ENCODE results near the gene R3HDM2.

The R3HDM2 gene

DNA sequence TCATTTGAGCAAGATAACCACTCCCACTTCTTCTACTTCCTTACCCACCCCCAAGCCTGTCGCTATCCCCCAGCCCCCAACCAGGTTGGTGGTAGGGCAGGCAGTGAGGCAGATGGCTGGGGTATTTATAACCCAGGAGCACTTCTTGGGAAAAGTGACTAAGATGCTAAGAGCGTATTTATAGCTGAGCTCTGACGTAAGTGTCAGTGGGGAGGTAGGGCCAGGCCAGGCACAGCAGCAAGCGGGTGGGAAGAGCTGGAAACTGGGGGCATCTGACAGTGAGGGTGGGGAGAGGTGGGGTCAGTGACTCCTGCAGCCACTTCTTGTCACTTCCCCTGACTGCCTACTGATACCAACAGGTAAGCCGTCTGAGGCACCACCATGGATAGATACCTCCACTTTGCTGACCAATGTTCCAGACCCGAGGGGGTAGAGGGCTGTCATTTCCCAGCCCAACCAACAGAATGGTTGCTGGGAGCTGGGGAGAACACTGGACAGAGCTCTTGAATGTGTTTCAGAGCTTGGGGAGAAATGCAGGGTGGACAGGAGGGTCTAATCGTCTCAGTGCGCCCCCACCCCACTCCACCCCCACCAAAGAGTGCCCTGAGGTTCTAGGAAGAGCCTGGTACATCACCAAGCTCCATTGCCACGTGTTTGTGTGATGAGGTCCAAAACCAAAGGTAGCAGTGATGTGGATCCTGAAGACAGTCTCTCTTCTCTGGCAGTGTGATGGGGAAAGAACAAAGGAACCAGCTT is 21.5 kb upstream of the R3HDM2 start:
- Histone ChIP-seq H3K27ac (replicated peaks; ENCODE audit: low read length) (no peak overlapping the region), H4K8ac (ENCODE audit: low read depth, low read length) (no peak overlapping the region), H2AFZ (ENCODE audit: low read length) (peak overlapping the region; percentile 64), H3K4me2 (ENCODE audit: insufficient read depth, low read length, poor library complexity, severe bottlenecking) (no peak overlapping the region), H4K91ac (ENCODE audit: low read depth, low read length, poor library complexity) (no peak overlapping the region), H2AK5ac (ENCODE audit: low read depth, low read length) (no peak overlapping the region), H3K4ac (ENCODE audit: low read length) (no peak overlapping the region), H3K79me1 (ENCODE audit: low read depth, low read length) (peaks cover 2% of the 10 kb centered on the region), H3K9ac (ENCODE audit: low read depth, low read length, poor library complexity) (no peak overlapping the region), H3K18ac (ENCODE audit: low read length) (no peak overlapping the region), H3K36me3 (replicated peaks in 1 of 2; ENCODE audit: control insufficient read depth in 2 of 2, insufficient read depth in 2 of 2, low read length in 2 of 2) (no peaks in the 10 kb centered on the region), H2BK5ac (ENCODE audit: low read length) (no peak overlapping the region), H2BK120ac (ENCODE audit: low read depth, low read length) (no peak overlapping the region), H2BK15ac (ENCODE audit: low read length) (no peak overlapping the region), H3K23ac (ENCODE audit: low read depth, low read length, poor library complexity) (peak overlapping the region; percentile 3), H3K4me1 (ENCODE audit: control insufficient read depth in 2 of 2, insufficient read depth in 1 of 2, low read depth in 1 of 2, low read length in 2 of 2) (peaks cover 16% of the 10 kb centered on the region in 2 donors), H3K27me3 (ENCODE audit: control insufficient read depth in 3 of 3, insufficient read depth in 3 of 3, low read depth in 1 of 3, low read length in 3 of 3) (peaks cover 0 to 11% (median 5%) of the 10 kb centered on the region in 3 experiments), H3K9me3 (replicated peaks in 1 of 2; ENCODE audit: control insufficient read depth in 2 of 2, insufficient read depth in 1 of 2, low read depth in 1 of 2, low read length in 2 of 2) (no peaks in the 10 kb centered on the region), H3K4me3 (ENCODE audit: low read length in 2 of 2) (no peak overlapping the region), H3K14ac (ENCODE audit: low read length) (no peak overlapping the region), H2BK12ac (ENCODE audit: low read length) (no peak overlapping the region)
- no CpG with 5 or more reads among the region's 9 CpGs for WGBS, 2 donors (ENCODE audit: extremely low coverage in 2 of 2, insufficient read length in 2 of 2, insufficient replicate concordance in 1 of 2)
- no peak for DNase-seq (ENCODE audit: low spot score)

DNA sequence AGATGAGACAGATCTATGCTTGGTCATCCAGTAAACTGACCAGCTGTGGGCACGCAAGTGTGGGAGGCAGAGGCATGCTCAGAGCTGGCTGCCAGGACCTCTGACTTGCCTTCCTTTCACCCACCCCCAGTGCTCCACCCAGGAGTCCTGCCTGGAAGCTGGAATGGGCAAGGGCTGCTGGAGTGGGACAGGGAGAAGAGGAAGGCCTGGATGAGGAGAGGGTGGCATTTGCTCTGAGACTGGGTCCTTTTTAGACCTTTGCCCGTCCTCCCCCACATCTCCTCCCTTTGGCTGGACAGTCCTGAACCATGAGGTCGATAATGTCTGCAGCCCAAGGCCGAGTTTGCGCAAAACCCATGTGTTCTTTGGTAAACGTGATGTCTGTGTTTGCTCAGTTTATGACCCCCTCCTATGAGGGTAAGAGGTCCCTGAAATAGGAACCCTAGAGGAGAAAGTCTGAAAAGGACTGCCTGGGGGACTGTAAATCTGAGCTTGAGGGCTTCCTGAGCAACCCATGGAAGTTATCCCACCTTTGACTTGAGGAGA is 20.5 kb upstream of the R3HDM2 start:
- Histone ChIP-seq H2BK15ac (ENCODE audit: low read length) (no peak overlapping the region), H3K27ac (replicated peaks; ENCODE audit: low read length) (no peak overlapping the region), H3K9ac (ENCODE audit: low read depth, low read length, poor library complexity) (no peak overlapping the region), H3K14ac (ENCODE audit: low read length) (no peak overlapping the region), H2BK5ac (ENCODE audit: low read length) (no peak overlapping the region), H3K4me2 (ENCODE audit: insufficient read depth, low read length, poor library complexity, severe bottlenecking) (no peak overlapping the region), H3K79me1 (ENCODE audit: low read depth, low read length) (peaks cover 2% of the 10 kb centered on the region), H4K8ac (ENCODE audit: low read depth, low read length) (no peak overlapping the region), H3K18ac (ENCODE audit: low read length) (no peak overlapping the region), H3K23ac (ENCODE audit: low read depth, low read length, poor library complexity) (no peak overlapping the region), H2AK5ac (ENCODE audit: low read depth, low read length) (no peak overlapping the region), H3K27me3 (ENCODE audit: control insufficient read depth in 3 of 3, insufficient read depth in 3 of 3, low read depth in 1 of 3, low read length in 3 of 3) (peaks cover 0 to 11% (median 5%) of the 10 kb centered on the region in 3 experiments), H2BK120ac (ENCODE audit: low read depth, low read length) (no peak overlapping the region), H4K91ac (ENCODE audit: low read depth, low read length, poor library complexity) (no peak overlapping the region), H2AFZ (ENCODE audit: low read length) (no peak overlapping the region), H3K4me1 (ENCODE audit: control insufficient read depth in 2 of 2, insufficient read depth in 1 of 2, low read depth in 1 of 2, low read length in 2 of 2) (peaks cover 16% of the 10 kb centered on the region in 2 donors), H3K4ac (ENCODE audit: low read length) (no peak overlapping the region), H2BK12ac (ENCODE audit: low read length) (no peak overlapping the region), H3K4me3 (ENCODE audit: low read length in 2 of 2) (no peak overlapping the region), H3K9me3 (replicated peaks in 1 of 2; ENCODE audit: control insufficient read depth in 2 of 2, insufficient read depth in 1 of 2, low read depth in 1 of 2, low read length in 2 of 2) (no peaks in the 10 kb centered on the region), H3K36me3 (replicated peaks in 1 of 2; ENCODE audit: control insufficient read depth in 2 of 2, insufficient read depth in 2 of 2, low read length in 2 of 2) (no peaks in the 10 kb centered on the region)
- WGBS, 2 donors (ENCODE audit: extremely low coverage in 2 of 2, insufficient read length in 2 of 2, insufficient replicate concordance in 1 of 2): no CpG with 5 or more reads among the region's 6 CpGs
- DNase-seq (ENCODE audit: low spot score): no peak

DNA sequence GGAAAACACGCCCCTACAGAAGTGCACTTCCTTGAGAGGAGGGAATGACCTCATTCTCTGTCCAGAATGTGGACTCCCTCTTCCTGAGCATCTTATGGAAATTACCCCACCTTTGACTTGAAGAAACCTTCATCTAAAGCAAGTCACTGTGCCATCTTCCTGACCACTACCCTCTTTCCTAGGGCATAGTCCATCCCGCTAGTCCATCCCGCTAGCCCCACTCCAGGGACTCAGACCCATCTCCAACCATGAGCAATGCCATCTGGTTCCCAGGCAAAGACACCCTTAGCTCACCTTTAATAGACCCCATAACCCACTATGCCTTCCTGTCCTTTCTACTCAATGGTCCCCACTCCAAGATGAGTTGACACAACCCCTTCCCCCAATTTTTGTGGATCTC is 19.2 kb upstream of the R3HDM2 start:
- Histone ChIP-seq H3K4ac (ENCODE audit: low read length) (no peak overlapping the region), H3K36me3 (replicated peaks in 1 of 2; ENCODE audit: control insufficient read depth in 2 of 2, insufficient read depth in 2 of 2, low read length in 2 of 2) (no peaks in the 10 kb centered on the region), H3K4me1 (ENCODE audit: control insufficient read depth in 2 of 2, insufficient read depth in 1 of 2, low read depth in 1 of 2, low read length in 2 of 2) (peaks cover 7 to 11% of the 10 kb centered on the region in 2 donors), H4K91ac (ENCODE audit: low read depth, low read length, poor library complexity) (no peak overlapping the region), H2BK120ac (ENCODE audit: low read depth, low read length) (no peak overlapping the region), H3K4me2 (ENCODE audit: insufficient read depth, low read length, poor library complexity, severe bottlenecking) (no peak overlapping the region), H3K79me1 (ENCODE audit: low read depth, low read length) (no peaks in the 10 kb centered on the region), H3K27ac (replicated peaks; ENCODE audit: low read length) (no peak overlapping the region), H2AFZ (ENCODE audit: low read length) (no peak overlapping the region), H3K23ac (ENCODE audit: low read depth, low read length, poor library complexity) (no peak overlapping the region), H2BK5ac (ENCODE audit: low read length) (no peak overlapping the region), H2BK15ac (ENCODE audit: low read length) (no peak overlapping the region), H3K18ac (ENCODE audit: low read length) (no peak overlapping the region), H3K14ac (ENCODE audit: low read length) (no peak overlapping the region), H2BK12ac (ENCODE audit: low read length) (no peak overlapping the region), H2AK5ac (ENCODE audit: low read depth, low read length) (no peak overlapping the region), H3K4me3 (ENCODE audit: low read length in 2 of 2) (no peak overlapping the region), H3K9me3 (replicated peaks in 1 of 2; ENCODE audit: control insufficient read depth in 2 of 2, insufficient read depth in 1 of 2, low read depth in 1 of 2, low read length in 2 of 2) (no peaks in the 10 kb centered on the region), H3K9ac (ENCODE audit: low read depth, low read length, poor library complexity) (no peak overlapping the region), H3K27me3 (ENCODE audit: control insufficient read depth in 3 of 3, insufficient read depth in 3 of 3, low read depth in 1 of 3, low read length in 3 of 3) (peaks cover 0 to 11% (median 0%) of the 10 kb centered on the region in 3 experiments), H4K8ac (ENCODE audit: low read depth, low read length) (no peak overlapping the region)
- WGBS, 2 donors (ENCODE audit: extremely low coverage in 2 of 2, insufficient read length in 2 of 2, insufficient replicate concordance in 1 of 2): no CpG with 5 or more reads among the region's 3 CpGs
- DNase-seq (ENCODE audit: low spot score): no peak

DNA sequence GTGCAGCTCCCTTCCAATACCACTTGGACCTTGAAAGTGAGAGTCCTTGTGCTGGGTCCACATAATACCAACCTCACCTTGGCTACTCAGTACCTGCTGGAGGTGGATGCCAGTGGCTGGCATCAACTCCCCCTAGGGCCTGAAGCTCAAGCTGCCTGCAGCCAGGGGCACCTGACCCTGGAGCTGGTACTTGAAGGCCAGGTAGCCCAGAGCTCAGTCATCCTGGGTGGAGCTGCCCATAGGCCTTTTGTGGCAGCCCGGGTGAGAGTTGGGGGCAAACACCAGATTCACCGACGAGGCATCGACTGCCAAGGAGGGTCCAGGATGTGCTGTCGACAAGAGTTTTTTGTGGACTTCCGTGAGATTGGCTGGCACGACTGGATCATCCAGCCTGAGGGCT is 18.5 kb upstream of the R3HDM2 start:
- Histone ChIP-seq H2AFZ (ENCODE audit: low read length) (no peak overlapping the region), H3K27me3 (ENCODE audit: control insufficient read depth in 3 of 3, insufficient read depth in 3 of 3, low read depth in 1 of 3, low read length in 3 of 3) (peaks cover 0 to 11% (median 0%) of the 10 kb centered on the region in 3 experiments), H3K27ac (replicated peaks; ENCODE audit: low read length) (no peak overlapping the region), H4K91ac (ENCODE audit: low read depth, low read length, poor library complexity) (no peak overlapping the region), H2BK120ac (ENCODE audit: low read depth, low read length) (no peak overlapping the region), H3K9me3 (replicated peaks in 1 of 2; ENCODE audit: control insufficient read depth in 2 of 2, insufficient read depth in 1 of 2, low read depth in 1 of 2, low read length in 2 of 2) (no peaks in the 10 kb centered on the region), H3K79me1 (ENCODE audit: low read depth, low read length) (no peaks in the 10 kb centered on the region), H2AK5ac (ENCODE audit: low read depth, low read length) (no peak overlapping the region), H3K4me3 (ENCODE audit: low read length in 2 of 2) (no peak overlapping the region), H3K23ac (ENCODE audit: low read depth, low read length, poor library complexity) (no peak overlapping the region), H2BK15ac (ENCODE audit: low read length) (no peak overlapping the region), H3K36me3 (replicated peaks in 1 of 2; ENCODE audit: control insufficient read depth in 2 of 2, insufficient read depth in 2 of 2, low read length in 2 of 2) (no peaks in the 10 kb centered on the region), H3K18ac (ENCODE audit: low read length) (no peak overlapping the region), H3K4me2 (ENCODE audit: insufficient read depth, low read length, poor library complexity, severe bottlenecking) (no peak overlapping the region), H4K8ac (ENCODE audit: low read depth, low read length) (no peak overlapping the region), H2BK12ac (ENCODE audit: low read length) (no peak overlapping the region), H3K4me1 (ENCODE audit: control insufficient read depth in 2 of 2, insufficient read depth in 1 of 2, low read depth in 1 of 2, low read length in 2 of 2) (peaks cover 4% of the 10 kb centered on the region in 2 donors), H3K9ac (ENCODE audit: low read depth, low read length, poor library complexity) (no peak overlapping the region), H3K4ac (ENCODE audit: low read length) (no peak overlapping the region), H2BK5ac (ENCODE audit: low read length) (no peak overlapping the region), H3K14ac (ENCODE audit: low read length) (no peak overlapping the region)
- no CpG with 5 or more reads among the region's 7 CpGs for WGBS, 2 donors (ENCODE audit: extremely low coverage in 2 of 2, insufficient read length in 2 of 2, insufficient replicate concordance in 1 of 2)
- DNase-seq (ENCODE audit: low spot score): no peak
